HepG2 (cell line): ENCODE data around the gene SNAPIN. TPM values are rescaled to one million over a fixed set of nuclear protein-coding genes. Genes with fewer than 3 reads are reported as not detected.

Experiments used
- GZF1 ChIP-seq: sonication (generic); formaldehyde crosslinking; IDR thresholded peaks from 2 replicates; pipeline ENCODE4 v1.5.1; 2020; ENCODE audit warnings: mild to moderate bottlenecking, missing genetic modification reagents
- HMGXB3 ChIP-seq: sonication (generic); formaldehyde crosslinking; IDR thresholded peaks from 2 replicates; pipeline ENCODE4 v1.4.0; 2020; ENCODE audit warnings: missing genetic modification reagents, borderline replicate concordance
- RFXAP ChIP-seq: sonication (generic); formaldehyde crosslinking; IDR thresholded peaks from 2 replicates; pipeline ENCODE4 v1.4.0; 2020; ENCODE audit warnings: missing genetic modification reagents, borderline replicate concordance
- SMC3 ChIP-seq: IDR thresholded peaks from 2 replicates; pipeline ENCODE4 v1.6.1; 2011; ENCODE audit warnings: low read length, improper control_type of control experiment
- ZIK1 ChIP-seq: sonication (generic); formaldehyde crosslinking; IDR thresholded peaks from 2 replicates; pipeline ENCODE4 v1.5.0; 2020; ENCODE audit warnings: mild to moderate bottlenecking, low read depth, missing genetic modification reagents, borderline replicate concordance
- ZNF24 ChIP-seq: fragments of 450-650 bp; IDR thresholded peaks from 2 replicates; pipeline ENCODE4 v1.6.1; 2017; ENCODE audit warnings: antibody characterized with exemption, mild to moderate bottlenecking
- ZNF275 ChIP-seq: sonication (generic); formaldehyde crosslinking; IDR thresholded peaks from 2 replicates; pipeline ENCODE4 v1.8.0; 2022; ENCODE audit warnings: missing genetic modification reagents, mild to moderate bottlenecking, inconsistent platforms, borderline replicate concordance
- ZNF382 ChIP-seq: sonication (generic); formaldehyde crosslinking; IDR thresholded peaks from 2 replicates; pipeline ENCODE4 v1.5.0; 2020; ENCODE audit warnings: missing genetic modification reagents, mild to moderate bottlenecking, borderline replicate concordance
- ZNF652 ChIP-seq: IDR thresholded peaks from 2 replicates; pipeline ENCODE4 v1.6.1; 2016; ENCODE audit warnings: low read depth, borderline replicate concordance
- ZNF747 ChIP-seq: sonication (generic); formaldehyde crosslinking; IDR thresholded peaks from 2 replicates; pipeline ENCODE4 v1.8.1; 2023; ENCODE audit warnings: missing genetic modification reagents, mild to moderate bottlenecking, borderline replicate concordance
- ZNF775 ChIP-seq: sonication (generic); formaldehyde crosslinking; IDR thresholded peaks from 2 replicates; pipeline ENCODE4 v1.4.0; 2020; ENCODE audit warnings: missing genetic modification reagents, mild to moderate bottlenecking, moderate library complexity, borderline replicate concordance
- ZSCAN25 ChIP-seq: sonication (generic); formaldehyde crosslinking; IDR thresholded peaks from 2 replicates; pipeline ENCODE4 v1.8.0; 2022; ENCODE audit warnings: mild to moderate bottlenecking, missing genetic modification reagents
- polyA plus RNA-seq, 8 experiments: library from polyadenylated mRNA; depleted of rRNA in 3 of 8; stranded (reverse) in 7 of 8; unstranded in 1 of 8; fragments of >200 nt; fragmentation: Illumina TruSeq in 4 of 8; extraction: Trizol in 4 of 8; gene quantifications; 2 replicates each; pipeline versions ENCODE4 v1.2.1 to v1.2.3, GENCODE V29; 2011 to 2016; ENCODE audit warnings: low read depth in 4 of 8, missing spikeins in 1 of 8, mixed read lengths in 1 of 8; ENCODE audit not compliant: insufficient read depth in 1 of 8
- total RNA-seq, 5 experiments: library from RNA; depleted of rRNA; stranded (reverse); fragments of >200 nt; fragmentation: Illumina TruSeq; extraction: Trizol; gene quantifications; 2 replicates each; pipeline ENCODE4 v1.2.3, GENCODE V29; 2016; ENCODE audit warnings: low read depth in 1 of 5
- TF ChIP-seq, protein P1 (sequence below): fragments of 450-650 bp; IDR thresholded peaks from 2 replicates; pipeline ENCODE4 v1.6.1; 2017; ENCODE audit warnings: mild to moderate bottlenecking
- TF ChIP-seq, protein P2 (sequence below): sonication (generic); formaldehyde crosslinking; conservative IDR thresholded peaks from 2 replicates; pipeline ENCODE4 v1.4.0; 2020; ENCODE audit warnings: missing genetic modification reagents
- TF ChIP-seq, protein P3 (sequence below): sonication (generic); formaldehyde crosslinking; IDR thresholded peaks from 2 replicates; pipeline ENCODE4 v1.4.0; 2020; ENCODE audit warnings: missing genetic modification reagents, borderline replicate concordance

SNAPIN gene
- total and polyA plus RNA-seq, 2 of the 13 experiments (the other 11 are each of a cell fraction or from before 2014, with no cell fraction given) = 23.9 to 25.7 TPM

- no peak for TF ChIP-seq ZNF275 (CRISPR knock-in tag)
- no peak for TF ChIP-seq ZNF652
- TF ChIP-seq ZNF775 (CRISPR knock-in tag) = no peak
- TF ChIP-seq SMC3 = no peak
- no peak for TF ChIP-seq ZIK1 (CRISPR knock-in tag)
- TF ChIP-seq, protein P1, sequence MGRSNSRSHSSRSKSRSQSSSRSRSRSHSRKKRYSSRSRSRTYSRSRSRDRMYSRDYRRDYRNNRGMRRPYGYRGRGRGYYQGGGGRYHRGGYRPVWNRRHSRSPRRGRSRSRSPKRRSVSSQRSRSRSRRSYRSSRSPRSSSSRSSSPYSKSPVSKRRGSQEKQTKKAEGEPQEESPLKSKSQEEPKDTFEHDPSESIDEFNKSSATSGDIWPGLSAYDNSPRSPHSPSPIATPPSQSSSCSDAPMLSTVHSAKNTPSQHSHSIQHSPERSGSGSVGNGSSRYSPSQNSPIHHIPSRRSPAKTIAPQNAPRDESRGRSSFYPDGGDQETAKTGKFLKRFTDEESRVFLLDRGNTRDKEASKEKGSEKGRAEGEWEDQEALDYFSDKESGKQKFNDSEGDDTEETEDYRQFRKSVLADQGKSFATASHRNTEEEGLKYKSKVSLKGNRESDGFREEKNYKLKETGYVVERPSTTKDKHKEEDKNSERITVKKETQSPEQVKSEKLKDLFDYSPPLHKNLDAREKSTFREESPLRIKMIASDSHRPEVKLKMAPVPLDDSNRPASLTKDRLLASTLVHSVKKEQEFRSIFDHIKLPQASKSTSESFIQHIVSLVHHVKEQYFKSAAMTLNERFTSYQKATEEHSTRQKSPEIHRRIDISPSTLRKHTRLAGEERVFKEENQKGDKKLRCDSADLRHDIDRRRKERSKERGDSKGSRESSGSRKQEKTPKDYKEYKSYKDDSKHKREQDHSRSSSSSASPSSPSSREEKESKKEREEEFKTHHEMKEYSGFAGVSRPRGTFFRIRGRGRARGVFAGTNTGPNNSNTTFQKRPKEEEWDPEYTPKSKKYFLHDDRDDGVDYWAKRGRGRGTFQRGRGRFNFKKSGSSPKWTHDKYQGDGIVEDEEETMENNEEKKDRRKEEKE = no peak
- TF ChIP-seq ZNF24 = no peak
- TF ChIP-seq, protein P2, sequence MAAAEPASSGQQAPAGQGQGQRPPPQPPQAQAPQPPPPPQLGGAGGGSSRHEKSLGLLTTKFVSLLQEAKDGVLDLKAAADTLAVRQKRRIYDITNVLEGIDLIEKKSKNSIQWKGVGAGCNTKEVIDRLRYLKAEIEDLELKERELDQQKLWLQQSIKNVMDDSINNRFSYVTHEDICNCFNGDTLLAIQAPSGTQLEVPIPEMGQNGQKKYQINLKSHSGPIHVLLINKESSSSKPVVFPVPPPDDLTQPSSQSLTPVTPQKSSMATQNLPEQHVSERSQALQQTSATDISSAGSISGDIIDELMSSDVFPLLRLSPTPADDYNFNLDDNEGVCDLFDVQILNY = no peak
- no peak for TF ChIP-seq ZSCAN25 (CRISPR knock-in tag)
- TF ChIP-seq RFXAP (CRISPR knock-in tag) = no peak
- no peak for TF ChIP-seq ZNF382 (CRISPR knock-in tag)
- no peak for TF ChIP-seq ZNF747 (CRISPR knock-in tag)
- no peak for TF ChIP-seq HMGXB3 (CRISPR knock-in tag)
- TF ChIP-seq, protein P3, sequence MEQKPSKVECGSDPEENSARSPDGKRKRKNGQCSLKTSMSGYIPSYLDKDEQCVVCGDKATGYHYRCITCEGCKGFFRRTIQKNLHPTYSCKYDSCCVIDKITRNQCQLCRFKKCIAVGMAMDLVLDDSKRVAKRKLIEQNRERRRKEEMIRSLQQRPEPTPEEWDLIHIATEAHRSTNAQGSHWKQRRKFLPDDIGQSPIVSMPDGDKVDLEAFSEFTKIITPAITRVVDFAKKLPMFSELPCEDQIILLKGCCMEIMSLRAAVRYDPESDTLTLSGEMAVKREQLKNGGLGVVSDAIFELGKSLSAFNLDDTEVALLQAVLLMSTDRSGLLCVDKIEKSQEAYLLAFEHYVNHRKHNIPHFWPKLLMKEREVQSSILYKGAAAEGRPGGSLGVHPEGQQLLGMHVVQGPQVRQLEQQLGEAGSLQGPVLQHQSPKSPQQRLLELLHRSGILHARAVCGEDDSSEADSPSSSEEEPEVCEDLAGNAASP = no peak
- no peak for TF ChIP-seq GZF1 (CRISPR knock-in tag)
Observed at GRCh38 chr1:153612755-153613331, 45.7 kb upstream of the SNAPIN start, which contains the start of gene S100A16 (continued).
